ENCODE results near the gene ZNF827.
"Not testable (repeated sequence)": the region's sequence is repeated elsewhere in the genome, so short reads cannot be mapped to it uniquely, and the experiment has no call there.

The ZNF827 gene

GRCh38 chr4:145861336-145862318 lies 77.0 kb downstream of the ZNF827 start:
- peak; percentile 40 for DNase-seq

GRCh38 chr4:145860897-145861296 lies 77.7 kb downstream of the ZNF827 start:
- DNase-seq = no peak

GRCh38 chr4:145860446-145860845 lies 78.2 kb downstream of the ZNF827 start:
- DNase-seq = no peak

GRCh38 chr4:145859926-145860325 lies 78.7 kb downstream of the ZNF827 start:
- DNase-seq = no peak

GRCh38 chr4:145859426-145859825 lies 79.2 kb downstream of the ZNF827 start:
- DNase-seq = no peak

- DNase-seq = no peak
Observed at GRCh38 chr4:145852256-145852839, 86.3 kb downstream of the ZNF827 start.

GRCh38 chr4:145851511-145852201 lies 87.0 kb downstream of the ZNF827 start:
- DNase-seq = no peak

- DNase-seq = no peak
Observed at GRCh38 chr4:145847764-145848163, 90.9 kb downstream of the ZNF827 start.

- DNase-seq = no peak
Observed at GRCh38 chr4:145845118-145845517, 93.5 kb downstream of the ZNF827 start.

- DNase-seq = no peak
Observed at GRCh38 chr4:145843639-145844038, 95.0 kb downstream of the ZNF827 start.

- DNase-seq = no peak
Observed at GRCh38 chr4:145843148-145843547, 95.5 kb downstream of the ZNF827 start.

GRCh38 chr4:145842224-145842887 lies 96.3 kb downstream of the ZNF827 start:
- DNase-seq = no peak

GRCh38 chr4:145840801-145841200 lies 97.8 kb downstream of the ZNF827 start:
- no peak for DNase-seq

- no peak for DNase-seq
Observed at GRCh38 chr4:145840162-145840768, 98.4 kb downstream of the ZNF827 start.

GRCh38 chr4:145839151-145839550 lies 99.5 kb downstream of the ZNF827 start:
- DNase-seq = peak; percentile 48

GRCh38 chr4:145832384-145832783 lies 106.2 kb downstream of the ZNF827 start:
- DNase-seq = not testable (repeated sequence)

GRCh38 chr4:145830699-145831098 lies 107.9 kb downstream of the ZNF827 start:
- DNase-seq = no peak

- no peak for DNase-seq
Observed at GRCh38 chr4:145829629-145830395, 108.8 kb downstream of the ZNF827 start.

GRCh38 chr4:145828802-145829485 lies 109.7 kb downstream of the ZNF827 start:
- DNase-seq = no peak

GRCh38 chr4:145827885-145828284 lies 110.7 kb downstream of the ZNF827 start:
- no peak for DNase-seq

GRCh38 chr4:145825255-145825654 lies 113.4 kb downstream of the ZNF827 start:
- no peak for DNase-seq

Measured in femur (tissue), 1 donor.